ENCODE data around the gene TMEM200B.
"Not testable (repeated sequence)": the region's sequence is repeated elsewhere in the genome, so short reads cannot be mapped to it uniquely, and the experiment has no call there.

The TMEM200B gene

DNA sequence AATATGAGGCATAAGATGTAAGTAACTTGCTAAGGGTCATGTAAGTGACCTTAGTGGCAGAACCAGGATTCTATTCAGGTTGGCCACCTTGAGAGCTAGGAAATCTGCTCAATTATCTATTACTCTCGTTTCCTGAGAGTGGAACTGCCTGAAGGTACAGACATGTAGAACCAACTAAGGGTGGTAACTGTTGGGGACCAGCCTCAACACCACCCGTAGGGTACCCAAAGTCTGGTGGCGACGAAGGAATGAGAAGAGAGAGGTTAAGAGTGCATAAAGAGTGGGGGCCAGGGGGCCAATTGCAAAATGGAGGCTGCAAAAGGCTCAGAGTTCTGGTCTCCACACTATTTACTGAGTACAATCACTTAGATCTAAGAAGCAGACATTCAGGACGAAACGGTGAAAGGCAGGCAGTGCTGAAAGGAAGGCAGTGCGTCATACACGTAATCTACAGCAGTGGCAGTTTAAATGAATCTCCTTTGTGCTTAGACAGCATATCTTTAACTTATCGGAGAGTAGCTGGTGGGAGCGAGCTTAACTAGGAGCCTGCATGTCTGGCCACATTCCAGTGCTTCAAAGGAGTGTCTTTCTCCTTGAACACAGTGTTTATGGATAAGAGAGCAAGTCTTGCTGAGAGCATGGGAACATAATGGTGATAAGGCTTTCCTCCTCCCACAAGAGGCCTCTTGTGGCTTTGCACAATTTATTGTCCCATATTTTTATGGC lies 33.0 kb upstream of the TMEM200B start:
- TF ChIP-seq, protein P1, sequence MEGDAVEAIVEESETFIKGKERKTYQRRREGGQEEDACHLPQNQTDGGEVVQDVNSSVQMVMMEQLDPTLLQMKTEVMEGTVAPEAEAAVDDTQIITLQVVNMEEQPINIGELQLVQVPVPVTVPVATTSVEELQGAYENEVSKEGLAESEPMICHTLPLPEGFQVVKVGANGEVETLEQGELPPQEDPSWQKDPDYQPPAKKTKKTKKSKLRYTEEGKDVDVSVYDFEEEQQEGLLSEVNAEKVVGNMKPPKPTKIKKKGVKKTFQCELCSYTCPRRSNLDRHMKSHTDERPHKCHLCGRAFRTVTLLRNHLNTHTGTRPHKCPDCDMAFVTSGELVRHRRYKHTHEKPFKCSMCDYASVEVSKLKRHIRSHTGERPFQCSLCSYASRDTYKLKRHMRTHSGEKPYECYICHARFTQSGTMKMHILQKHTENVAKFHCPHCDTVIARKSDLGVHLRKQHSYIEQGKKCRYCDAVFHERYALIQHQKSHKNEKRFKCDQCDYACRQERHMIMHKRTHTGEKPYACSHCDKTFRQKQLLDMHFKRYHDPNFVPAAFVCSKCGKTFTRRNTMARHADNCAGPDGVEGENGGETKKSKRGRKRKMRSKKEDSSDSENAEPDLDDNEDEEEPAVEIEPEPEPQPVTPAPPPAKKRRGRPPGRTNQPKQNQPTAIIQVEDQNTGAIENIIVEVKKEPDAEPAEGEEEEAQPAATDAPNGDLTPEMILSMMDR (IDR thresholded peaks at IDR 0.05; ENCODE audit: control insufficient read depth, insufficient read depth, low read depth, low read length, missing control alignments): no peak
- no peak overlapping the region for H3K4me3 ChIP-seq (ENCODE audit: control insufficient read depth, low read depth, low read length)
- DNase-seq (ENCODE audit: low read depth): no peak

DNA sequence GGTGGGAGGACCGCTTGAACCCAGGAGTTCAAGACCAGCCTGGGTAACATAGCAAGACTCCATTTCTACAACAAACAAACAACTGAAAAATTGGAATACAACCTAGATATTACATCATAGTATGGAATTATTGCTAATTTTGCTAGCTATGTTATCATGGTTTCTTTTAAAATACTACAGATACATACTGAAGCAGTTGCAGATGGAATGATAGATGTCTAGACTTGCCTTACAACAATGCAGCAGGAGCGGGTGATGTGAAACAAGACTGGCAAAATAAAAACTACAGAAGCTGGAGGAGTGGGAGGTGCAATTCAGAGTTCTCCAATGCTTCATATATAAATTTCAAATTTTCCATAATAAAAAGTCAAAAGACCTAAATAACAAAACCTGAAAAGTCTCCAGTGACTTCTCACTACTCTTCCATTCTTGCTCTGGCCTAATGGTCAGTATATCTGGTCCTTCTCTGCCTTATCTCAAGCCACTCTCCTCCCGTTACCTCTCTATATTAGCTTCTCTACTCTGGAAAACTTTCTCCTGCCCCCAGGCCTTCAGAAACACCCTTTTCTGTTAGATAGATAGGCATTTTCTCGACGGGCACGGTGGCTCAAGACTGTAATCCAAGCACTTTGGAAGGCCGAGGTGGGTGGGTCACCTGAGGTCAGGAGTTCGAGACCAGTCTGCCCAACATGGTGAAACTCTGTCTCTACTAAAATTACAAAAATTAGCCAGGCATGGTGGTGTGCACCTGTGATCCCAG lies 28.5 kb upstream of the TMEM200B start:
- no peak for DNase-seq (ENCODE audit: low read depth)
- TF ChIP-seq, protein P1 (IDR thresholded peaks at IDR 0.05; ENCODE audit: control insufficient read depth, insufficient read depth, low read depth, low read length, missing control alignments): no peak
- H3K4me3 ChIP-seq (ENCODE audit: control insufficient read depth, low read depth, low read length): no peak overlapping the region

DNA sequence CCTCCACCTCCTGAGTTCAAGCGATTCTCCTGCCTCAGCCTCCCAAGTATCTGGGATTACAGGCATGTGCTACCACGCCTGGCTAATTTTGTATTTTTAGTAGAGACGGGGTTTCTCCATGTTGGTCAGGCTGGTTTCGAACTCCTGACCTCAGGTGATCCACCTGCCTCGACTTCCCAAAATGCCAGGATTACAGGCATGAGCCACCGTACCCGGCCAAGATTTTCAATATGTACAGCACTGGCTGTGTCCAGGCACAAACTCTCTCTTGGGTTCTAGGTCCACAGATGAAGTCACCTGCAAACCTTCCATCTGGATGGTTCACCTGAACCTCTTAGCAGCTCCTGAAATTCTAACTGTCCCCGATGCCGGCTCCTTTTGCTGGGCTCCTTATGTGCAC lies 26.6 kb upstream of the TMEM200B start:
- not testable (repeated sequence) for H3K4me3 ChIP-seq (ENCODE audit: control insufficient read depth, low read depth, low read length); DNase-seq (ENCODE audit: low read depth)

DNA sequence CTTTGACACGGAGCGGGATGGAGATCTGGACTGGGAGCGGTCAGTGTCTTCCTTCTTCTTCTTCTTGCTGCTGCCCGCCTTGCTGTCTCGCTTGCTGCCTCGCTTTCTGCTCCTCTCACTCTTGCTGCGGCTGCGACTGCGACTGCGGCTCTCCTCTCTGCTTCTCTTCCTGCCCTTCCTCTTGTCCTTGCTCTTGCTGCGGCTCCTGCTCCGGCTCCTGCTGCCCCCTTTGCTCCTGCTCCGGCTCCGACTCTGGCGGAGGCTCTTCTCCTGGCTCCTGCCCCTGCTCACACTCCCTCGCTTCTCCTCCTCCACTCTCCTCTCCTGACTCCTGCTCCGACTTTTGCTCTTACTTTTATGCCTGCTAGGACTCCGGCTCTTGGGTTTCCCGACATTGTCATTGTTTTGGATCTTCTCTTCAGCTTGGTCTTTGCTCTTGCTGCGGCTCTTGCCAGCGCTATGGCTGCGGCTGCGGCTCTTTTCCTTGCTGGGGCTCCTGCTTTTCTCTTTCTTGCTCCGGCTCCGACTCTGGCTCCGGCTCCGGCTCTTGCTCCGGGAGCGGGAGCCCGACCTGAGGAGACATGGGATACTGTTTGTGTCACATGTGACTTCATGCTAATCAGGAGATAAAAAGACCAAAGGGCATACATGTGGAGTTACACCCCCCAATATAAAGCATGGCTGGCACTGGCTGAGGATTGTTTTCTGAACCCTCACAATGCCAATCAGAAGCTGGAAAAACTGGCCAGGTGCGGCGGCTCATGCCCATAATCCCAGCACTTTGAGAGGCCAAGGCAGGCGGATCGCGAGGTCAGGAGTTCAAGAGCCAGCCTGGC lies 25.2 kb upstream of the TMEM200B start:
- DNase-seq (ENCODE audit: low read depth): no peak
- TF ChIP-seq, protein P1 (IDR thresholded peaks at IDR 0.05; ENCODE audit: control insufficient read depth, insufficient read depth, low read depth, low read length, missing control alignments): no peak
- no peak overlapping the region for H3K4me3 ChIP-seq (ENCODE audit: control insufficient read depth, low read depth, low read length)

DNA sequence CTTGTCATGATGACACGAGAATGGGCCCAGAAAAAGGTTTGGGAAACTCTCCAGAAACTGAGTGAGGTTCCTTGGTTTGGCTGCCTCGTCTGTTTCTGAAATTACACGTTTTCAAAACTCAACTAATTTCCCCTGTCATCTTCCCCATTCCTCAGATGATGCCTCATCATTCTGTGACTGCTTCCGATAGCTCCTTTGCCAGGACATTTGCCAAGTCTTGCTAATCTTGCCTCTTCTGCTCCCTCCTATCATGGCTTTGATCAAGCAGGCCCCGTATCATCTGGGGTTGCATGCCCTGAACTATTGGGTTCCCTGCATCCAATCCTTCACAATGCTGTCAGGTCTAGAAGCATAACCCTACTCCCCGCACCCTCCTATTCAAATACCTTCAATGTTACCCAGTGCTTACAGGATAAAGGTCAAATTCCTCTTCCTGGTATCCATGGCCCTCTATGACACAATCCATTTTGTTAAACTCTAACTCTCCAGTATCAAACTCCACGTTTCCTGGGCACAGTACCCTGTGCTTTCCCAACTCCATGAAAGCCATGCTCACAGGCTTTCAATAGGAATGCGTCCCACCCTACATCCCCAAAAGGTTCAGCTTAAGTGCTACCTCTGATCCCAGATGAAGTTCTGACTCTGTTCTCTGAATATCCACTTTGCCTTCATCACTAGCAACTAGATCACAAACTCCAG lies 22.2 kb upstream of the TMEM200B start:
- TF ChIP-seq, protein P1 (IDR thresholded peaks at IDR 0.05; ENCODE audit: control insufficient read depth, insufficient read depth, low read depth, low read length, missing control alignments): no peak
- no peak overlapping the region for H3K4me3 ChIP-seq (ENCODE audit: control insufficient read depth, low read depth, low read length)
- peak; percentile 73 for DNase-seq (ENCODE audit: low read depth)

DNA sequence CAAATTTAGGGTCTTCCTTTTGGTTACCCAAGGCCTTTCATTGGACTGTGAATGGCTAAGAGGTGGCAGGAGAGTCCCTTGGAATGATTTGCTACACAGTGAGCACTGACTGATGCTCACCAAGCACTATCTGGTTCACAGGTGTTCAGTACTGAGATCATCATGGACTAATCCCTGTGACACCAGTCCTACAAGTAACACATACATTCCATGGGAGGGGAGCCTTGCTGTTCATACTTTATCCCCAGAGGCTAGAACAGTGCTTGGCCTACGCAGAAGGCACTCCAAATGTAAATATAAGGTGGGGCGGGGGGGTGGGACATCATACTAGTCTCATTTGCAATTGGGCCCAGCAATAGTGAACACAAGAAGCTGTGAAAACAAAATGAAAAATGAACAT lies 20.5 kb upstream of the TMEM200B start:
- DNase-seq (ENCODE audit: low read depth): no peak
- TF ChIP-seq, protein P1 (IDR thresholded peaks at IDR 0.05; ENCODE audit: control insufficient read depth, insufficient read depth, low read depth, low read length, missing control alignments): no peak
- H3K4me3 ChIP-seq (ENCODE audit: control insufficient read depth, low read depth, low read length): no peak overlapping the region

All from AG09309 (cell line).